Astrocyte (in vitro differentiated cells and primary cell): ENCODE data around the gene APOC3. TPM values are rescaled to one million over a fixed set of nuclear protein-coding genes. Genes with fewer than 3 reads are reported as not detected.

Experiments used
- DNase-seq: peaks from one replicate; pipeline ENCODE4 v3.0.0-alpha.2; 2010; ENCODE audit warnings: low read depth
- FAIRE-seq: peaks from 2 replicates; lab custom pipeline; 2011; peaks lifted over from hg19 to GRCh38; lab: Jason Lieb, UNC
- H2AFZ ChIP-seq: 2 replicates; pipeline ENCODE4 v1.6.0; 2012; ENCODE audit warnings: low read depth, low read length, inconsistent platforms
- H3K27ac ChIP-seq: 2 replicates; pipeline ENCODE4 v1.5.1; 2011; ENCODE audit warnings: low read depth, low read length, inconsistent platforms
- H3K27me3 ChIP-seq: 2 replicates; pipeline ENCODE4 v1.6.0; 2011; ENCODE audit warnings: low read length, inconsistent platforms; ENCODE audit not compliant: insufficient read depth
- H3K36me3 ChIP-seq: 2 replicates; pipeline ENCODE4 v1.5.1; 2011; ENCODE audit warnings: low read length, inconsistent platforms; ENCODE audit not compliant: insufficient read depth
- H3K4me1 ChIP-seq: 2 replicates; pipeline ENCODE4 v1.5.1; 2011; ENCODE audit warnings: low read length, inconsistent platforms; ENCODE audit not compliant: insufficient read depth
- H3K4me2 ChIP-seq: 2 replicates; pipeline ENCODE4 v1.6.0; 2012; ENCODE audit warnings: low read length, inconsistent platforms
- H3K4me3 ChIP-seq: 2 replicates; pipeline ENCODE4 v1.5.1; 2011; ENCODE audit warnings: low read depth, mild to moderate bottlenecking, low read length, inconsistent platforms; ENCODE audit not compliant: insufficient read depth
- H3K79me2 ChIP-seq: 2 replicates; pipeline ENCODE4 v1.6.0; 2012; ENCODE audit warnings: mild to moderate bottlenecking, low read length, inconsistent platforms; ENCODE audit not compliant: insufficient read depth
- H3K9ac ChIP-seq: 2 replicates; pipeline ENCODE4 v1.6.0; 2012; ENCODE audit warnings: mild to moderate bottlenecking, low read length, inconsistent platforms
- H3K9me3 ChIP-seq: 2 replicates; pipeline ENCODE4 v1.5.1; 2012; ENCODE audit warnings: low read depth, mild to moderate bottlenecking, low read length, inconsistent platforms; ENCODE audit not compliant: insufficient read depth
- H4K20me1 ChIP-seq: 2 replicates; pipeline ENCODE4 v1.6.0; 2012; ENCODE audit warnings: low read length, inconsistent platforms; ENCODE audit not compliant: insufficient read depth
- H3K27ac Mint-ChIP-seq: one replicate; pipeline ENCODE4 v1.8.0; 2021; ENCODE audit warnings: mild to moderate bottlenecking, mixed read lengths; ENCODE audit not compliant: unreplicated experiment
- H3K27me3 Mint-ChIP-seq: one replicate; pipeline ENCODE4 v1.8.0; 2021; ENCODE audit warnings: low read depth, mixed read lengths; ENCODE audit not compliant: unreplicated experiment
- H3K36me3 Mint-ChIP-seq: one replicate; pipeline ENCODE4 v1.8.0; 2021; ENCODE audit warnings: low read depth, mixed read lengths; ENCODE audit not compliant: unreplicated experiment
- H3K4me1 Mint-ChIP-seq: one replicate; pipeline ENCODE4 v1.8.0; 2021; ENCODE audit warnings: low read depth, mixed read lengths; ENCODE audit not compliant: unreplicated experiment
- H3K4me3 Mint-ChIP-seq: one replicate; pipeline ENCODE4 v1.8.0; 2021; ENCODE audit warnings: mild to moderate bottlenecking, moderate library complexity, mixed read lengths; ENCODE audit not compliant: unreplicated experiment
- H3K9me3 Mint-ChIP-seq: one replicate; pipeline ENCODE4 v1.8.0; 2021; ENCODE audit warnings: mild to moderate bottlenecking, mixed read lengths; ENCODE audit not compliant: unreplicated experiment
- CTCF ChIP-seq: IDR thresholded peaks from 2 replicates; pipeline ENCODE4 v1.5.1; 2011; ENCODE audit warnings: low read depth, mild to moderate bottlenecking, inconsistent platforms, low read length, moderate library complexity; ENCODE audit not compliant: insufficient read depth
- EZH2 ChIP-seq: IDR thresholded peaks from 2 replicates; pipeline ENCODE4 v1.6.1; 2012; ENCODE audit warnings: mild to moderate bottlenecking, low read length, inconsistent platforms; ENCODE audit not compliant: insufficient read depth
- total RNA-seq: library from RNA; stranded (reverse); gene quantifications from 2 replicates; pipeline ENCODE4 v1.2.1, GENCODE V29; 2021

APOC3 gene
- total RNA-seq, 1 donor from 2014 or later = not detected

- Histone ChIP-seq H3K27ac (no peak overlapping the region), H3K27me3 (no peaks in the 10 kb centered on the region), H3K9ac (no peak overlapping the region), H3K9me3 (no peaks in the 10 kb centered on the region), H4K20me1 (no peaks in the 10 kb centered on the region), H3K4me3 (no peak overlapping the region), H2AFZ (no peak overlapping the region), H3K36me3 (peaks cover 5% of the 10 kb centered on the region), H3K79me2 (no peaks in the 10 kb centered on the region), H3K4me1 (peaks cover 18% of the 10 kb centered on the region), H3K4me2 (no peak overlapping the region)
- Mint-ChIP-seq H3K27me3 (no peaks in the 10 kb centered on the region), H3K4me1 (peaks cover 27% of the 10 kb centered on the region), H3K27ac (no peak overlapping the region), H3K36me3 (peaks cover 36% of the 10 kb centered on the region), H3K9me3 (peaks cover 2% of the 10 kb centered on the region), H3K4me3 (no peak overlapping the region)
- DNase-seq (no peak), FAIRE-seq (no peak)
- TF ChIP-seq CTCF (no peak), EZH2 (no peak)
Measured at GRCh38 chr11:116866804-116867455, 37.2 kb downstream of the APOC3 start.

GRCh38 chr11:116867619-116868018 lies 37.9 kb downstream of the APOC3 start:
- Mint-ChIP-seq H3K27me3 (no peaks in the 10 kb centered on the region), H3K9me3 (peaks cover 2% of the 10 kb centered on the region), H3K4me3 (no peak overlapping the region), H3K27ac (no peak overlapping the region), H3K4me1 (peaks cover 21% of the 10 kb centered on the region), H3K36me3 (peaks cover 38% of the 10 kb centered on the region)
- Histone ChIP-seq H3K36me3 (peaks cover 5% of the 10 kb centered on the region), H3K4me3 (no peak overlapping the region), H3K27me3 (no peaks in the 10 kb centered on the region), H3K4me2 (no peak overlapping the region), H2AFZ (no peak overlapping the region), H3K9ac (no peak overlapping the region), H4K20me1 (no peaks in the 10 kb centered on the region), H3K27ac (no peak overlapping the region), H3K9me3 (no peaks in the 10 kb centered on the region), H3K79me2 (no peaks in the 10 kb centered on the region), H3K4me1 (peaks cover 15% of the 10 kb centered on the region)
- DNase-seq (no peak), FAIRE-seq (no peak)
- TF ChIP-seq CTCF (no peak), EZH2 (no peak)

- no peak for FAIRE-seq
- H3K27me3 Mint-ChIP-seq = no peaks in the 10 kb centered on the region
- no peaks in the 10 kb centered on the region for H4K20me1 ChIP-seq
- H2AFZ ChIP-seq = no peak overlapping the region
- no peak overlapping the region for H3K4me3 Mint-ChIP-seq
- peaks cover 41% of the 10 kb centered on the region for H3K36me3 Mint-ChIP-seq
- H3K4me1 ChIP-seq = peaks cover 15% of the 10 kb centered on the region
- no peak overlapping the region for H3K4me2 ChIP-seq
- H3K4me3 ChIP-seq = no peak overlapping the region
- no peaks in the 10 kb centered on the region for H3K9me3 ChIP-seq
- H3K4me1 Mint-ChIP-seq = peaks cover 20% of the 10 kb centered on the region
- H3K27ac ChIP-seq = no peak overlapping the region
- DNase-seq = no peak
- H3K9ac ChIP-seq = no peak overlapping the region
- no peak for TF ChIP-seq EZH2
- TF ChIP-seq CTCF = no peak
- no peaks in the 10 kb centered on the region for H3K27me3 ChIP-seq
- H3K36me3 ChIP-seq = peaks cover 5% of the 10 kb centered on the region
- H3K79me2 ChIP-seq = no peaks in the 10 kb centered on the region
- peaks cover 2% of the 10 kb centered on the region for H3K9me3 Mint-ChIP-seq
- no peak overlapping the region for H3K27ac Mint-ChIP-seq
Measured at GRCh38 chr11:116868066-116868465, 38.4 kb downstream of the APOC3 start.
